ENCODE measurements around the gene TPBGL.

Gene TPBGL, protein sequence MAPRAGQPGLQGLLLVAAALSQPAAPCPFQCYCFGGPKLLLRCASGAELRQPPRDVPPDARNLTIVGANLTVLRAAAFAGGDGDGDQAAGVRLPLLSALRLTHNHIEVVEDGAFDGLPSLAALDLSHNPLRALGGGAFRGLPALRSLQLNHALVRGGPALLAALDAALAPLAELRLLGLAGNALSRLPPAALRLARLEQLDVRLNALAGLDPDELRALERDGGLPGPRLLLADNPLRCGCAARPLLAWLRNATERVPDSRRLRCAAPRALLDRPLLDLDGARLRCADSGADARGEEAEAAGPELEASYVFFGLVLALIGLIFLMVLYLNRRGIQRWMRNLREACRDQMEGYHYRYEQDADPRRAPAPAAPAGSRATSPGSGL

DNA sequence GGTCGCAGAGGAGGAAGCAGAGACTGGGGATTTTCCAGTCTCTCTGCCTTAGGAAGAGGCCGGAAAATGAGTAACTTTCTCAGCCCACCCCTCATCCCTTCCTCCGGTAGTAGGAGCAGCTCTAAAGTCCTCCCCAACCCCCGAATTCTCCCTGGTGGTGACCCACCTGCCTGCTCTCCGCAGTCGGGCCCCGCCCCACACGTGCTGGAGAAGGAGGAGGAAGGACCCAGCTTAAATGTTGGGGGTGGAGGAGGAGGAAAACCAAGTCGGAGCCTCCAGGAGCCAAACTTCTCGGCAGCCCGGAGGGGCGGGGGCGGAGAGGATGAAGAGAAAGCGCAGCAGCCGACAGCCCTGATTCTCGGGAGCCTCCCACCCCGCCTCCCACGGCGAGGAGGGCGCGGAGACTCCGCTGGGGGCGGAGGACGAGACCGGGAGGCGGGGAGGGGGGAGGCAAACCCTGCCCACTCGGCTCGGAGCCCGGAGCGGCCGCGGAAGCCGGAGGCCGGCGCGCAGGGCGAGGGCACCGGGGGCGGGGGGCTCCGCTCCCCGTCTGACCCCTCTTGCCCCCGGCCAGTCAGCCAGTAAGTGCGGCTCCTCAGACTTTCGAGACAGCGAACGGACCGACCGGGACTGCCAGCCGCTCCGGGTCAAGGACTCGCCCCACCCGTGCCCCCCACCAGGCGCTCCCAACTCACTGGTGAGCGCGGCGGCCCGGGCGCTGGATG, at the start of gene TPBGL:
Gene TPBGL, plus strand, starts transcription at position 464 of the 725 bp plus-strand sequence. CDS start 276 bp downstream, outside the sequence.
- DNase-seq = peak; percentile 26

DNA sequence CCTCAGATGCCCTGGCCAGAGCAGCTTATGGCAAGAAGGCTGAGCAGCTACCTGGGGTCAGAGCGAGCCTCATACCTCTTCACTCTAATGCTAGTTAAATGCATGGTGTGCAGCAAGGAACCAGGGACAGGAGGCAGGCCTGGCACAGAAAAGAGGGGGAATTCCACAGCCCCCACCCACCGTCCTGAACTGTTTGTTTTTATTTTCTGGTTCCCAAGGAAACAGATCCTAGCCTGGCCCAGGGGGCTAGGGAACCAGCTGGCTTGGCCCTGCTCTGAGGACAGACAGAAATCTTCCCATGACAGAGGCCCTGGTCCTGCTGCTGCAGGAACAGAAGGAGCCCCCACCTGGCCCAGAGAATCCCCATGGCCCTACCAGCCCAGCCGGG, 49.2 kb upstream of the TPBGL start:
- DNase-seq = no peak

DNA sequence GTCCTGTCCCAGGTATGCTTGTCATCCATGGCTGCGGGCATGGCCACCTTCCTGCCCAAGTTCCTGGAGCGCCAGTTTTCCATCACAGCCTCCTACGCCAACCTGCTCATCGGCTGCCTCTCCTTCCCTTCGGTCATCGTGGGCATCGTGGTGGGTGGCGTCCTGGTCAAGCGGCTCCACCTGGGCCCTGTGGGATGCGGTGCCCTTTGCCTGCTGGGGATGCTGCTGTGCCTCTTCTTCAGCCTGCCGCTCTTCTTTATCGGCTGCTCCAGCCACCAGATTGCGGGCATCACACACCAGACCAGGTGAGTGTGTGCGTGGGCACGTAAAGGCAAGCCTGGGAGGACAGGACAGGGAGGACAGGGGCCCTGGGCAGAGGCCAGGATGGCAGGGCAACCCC, 47.3 kb upstream of the TPBGL start:
- DNase-seq = no peak

DNA sequence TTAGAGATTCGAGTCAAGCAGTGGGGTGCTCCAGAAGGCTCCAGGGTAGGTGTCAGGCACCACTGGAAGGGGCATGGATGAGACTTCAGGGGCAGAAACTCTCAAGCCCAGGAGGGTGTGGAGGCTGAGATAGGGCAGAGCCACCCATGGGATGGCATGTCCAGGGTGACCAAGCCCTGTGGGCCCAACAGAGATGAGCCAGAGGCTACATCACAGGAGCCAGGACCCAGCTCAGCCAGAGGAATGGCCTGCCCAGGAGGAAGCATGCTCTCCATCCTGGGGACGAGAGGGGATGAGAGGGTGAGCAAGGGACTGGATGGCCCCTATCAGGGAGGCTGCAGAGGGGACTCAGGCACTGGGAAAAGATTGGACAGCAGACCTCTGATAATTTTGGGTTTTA, 46.9 kb upstream of the TPBGL start:
- DNase-seq = no peak

DNA sequence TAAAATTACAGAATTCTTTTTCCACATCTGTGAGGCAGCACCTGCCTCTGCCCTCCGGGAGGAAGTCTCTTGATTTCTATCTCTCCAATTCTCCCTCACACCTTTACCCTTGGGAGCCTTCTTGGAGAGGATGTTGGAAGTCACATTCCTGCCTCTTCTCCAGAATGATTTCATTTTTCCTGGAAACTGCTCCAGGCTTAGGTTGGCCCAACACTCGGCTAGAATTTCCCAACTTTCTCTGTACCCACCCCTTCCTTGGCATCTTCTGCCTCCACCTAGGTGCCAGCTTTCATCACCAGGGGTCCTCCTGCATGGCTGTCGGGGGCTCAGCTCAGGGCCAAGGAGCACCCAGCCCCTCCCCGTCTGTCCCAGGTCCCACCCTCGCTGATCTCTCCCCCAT, 46.4 kb upstream of the TPBGL start:
- DNase-seq = no peak

DNA sequence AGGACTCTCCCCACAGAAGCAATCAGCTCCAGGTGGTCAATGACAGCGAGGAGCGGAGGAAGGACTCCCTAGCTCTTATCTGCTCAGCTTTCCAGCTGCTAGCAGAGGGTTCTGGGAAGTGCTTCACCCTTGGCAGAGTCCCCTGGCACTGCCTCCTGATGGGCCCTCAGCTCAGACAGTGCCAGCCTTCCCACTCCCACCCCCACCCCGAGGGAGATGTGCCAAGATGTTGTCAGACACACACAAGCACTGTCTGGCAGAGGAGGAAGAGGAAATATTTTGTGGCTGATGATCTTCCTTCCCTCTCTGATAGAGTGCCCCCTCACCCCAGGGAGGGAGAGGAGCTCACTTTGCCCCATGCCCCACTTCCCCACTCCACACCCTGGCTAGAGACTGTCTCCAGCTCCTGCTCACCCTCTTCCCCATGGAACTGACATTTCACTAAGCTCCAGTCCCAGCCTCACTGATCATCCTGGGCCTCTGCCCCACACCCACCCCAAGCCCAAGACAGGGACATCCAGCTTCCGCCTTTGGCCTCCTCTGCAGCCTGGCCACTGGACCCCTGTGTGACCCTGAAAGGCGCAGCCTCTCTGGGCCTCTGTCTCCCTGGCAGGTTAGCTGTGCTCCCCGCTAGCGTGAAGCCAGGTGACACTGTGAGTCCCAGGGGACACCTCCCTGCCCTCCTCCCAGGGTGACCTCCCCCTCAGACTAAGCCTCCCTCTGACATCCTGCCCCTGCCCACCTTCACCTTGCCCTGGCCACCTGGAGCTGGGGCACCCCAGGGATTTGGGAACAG, 45.2 kb upstream of the TPBGL start:
- no peak for DNase-seq

DNA sequence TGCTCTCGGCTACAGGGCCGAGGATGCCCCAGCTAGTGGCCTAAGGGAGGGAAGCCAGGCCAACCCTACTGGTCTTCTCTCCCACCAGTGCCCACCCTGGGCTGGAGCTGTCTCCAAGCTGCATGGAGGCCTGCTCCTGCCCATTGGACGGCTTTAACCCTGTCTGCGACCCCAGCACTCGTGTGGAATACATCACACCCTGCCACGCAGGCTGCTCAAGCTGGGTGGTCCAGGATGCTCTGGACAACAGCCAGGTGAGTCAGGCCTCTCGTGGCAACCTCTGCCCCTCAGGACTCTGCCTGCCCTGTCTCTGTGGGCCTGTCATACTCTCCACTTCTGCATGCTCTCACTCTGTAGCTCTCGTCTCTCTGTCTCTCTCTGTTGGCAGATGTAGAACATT, 44.1 kb upstream of the TPBGL start:
- no peak for DNase-seq

DNA sequence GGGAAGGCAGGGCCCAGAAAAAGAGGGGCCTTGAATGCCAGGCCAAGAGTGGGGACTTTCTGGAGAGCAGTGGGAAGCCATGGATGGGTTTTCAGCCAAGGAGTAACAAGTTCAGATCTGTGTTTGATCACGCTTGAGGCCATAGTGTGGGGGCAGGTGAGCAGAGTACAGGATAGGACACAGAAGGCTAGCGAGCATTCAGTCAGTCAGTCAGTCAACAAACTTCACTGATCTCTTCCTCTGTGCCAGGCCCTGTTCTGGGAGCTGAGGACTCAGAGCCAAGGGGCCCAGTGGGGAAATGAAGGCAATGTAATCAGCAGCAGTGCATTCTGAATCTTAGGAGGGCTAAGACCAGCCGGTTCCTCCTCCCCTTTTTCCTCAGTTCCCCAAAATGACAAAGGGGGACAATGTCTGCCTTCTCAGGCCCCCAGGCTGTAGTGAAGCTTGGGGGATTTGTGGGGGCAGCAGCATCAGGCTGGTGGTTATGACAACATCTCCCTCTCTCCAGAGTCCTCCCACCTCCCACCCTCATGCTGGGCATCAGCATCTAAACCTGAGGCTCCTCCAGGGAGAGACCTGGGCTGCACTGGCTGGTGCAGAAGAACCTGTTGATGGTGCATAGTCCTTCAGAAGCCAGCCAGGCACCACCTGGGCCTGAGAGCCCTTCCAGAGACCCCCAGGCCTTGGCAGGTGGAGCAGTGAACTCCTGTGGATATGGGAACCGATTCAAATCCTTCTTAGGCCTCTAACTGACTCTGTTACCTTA, 42.9 kb upstream of the TPBGL start:
- DNase-seq = no peak

DNA sequence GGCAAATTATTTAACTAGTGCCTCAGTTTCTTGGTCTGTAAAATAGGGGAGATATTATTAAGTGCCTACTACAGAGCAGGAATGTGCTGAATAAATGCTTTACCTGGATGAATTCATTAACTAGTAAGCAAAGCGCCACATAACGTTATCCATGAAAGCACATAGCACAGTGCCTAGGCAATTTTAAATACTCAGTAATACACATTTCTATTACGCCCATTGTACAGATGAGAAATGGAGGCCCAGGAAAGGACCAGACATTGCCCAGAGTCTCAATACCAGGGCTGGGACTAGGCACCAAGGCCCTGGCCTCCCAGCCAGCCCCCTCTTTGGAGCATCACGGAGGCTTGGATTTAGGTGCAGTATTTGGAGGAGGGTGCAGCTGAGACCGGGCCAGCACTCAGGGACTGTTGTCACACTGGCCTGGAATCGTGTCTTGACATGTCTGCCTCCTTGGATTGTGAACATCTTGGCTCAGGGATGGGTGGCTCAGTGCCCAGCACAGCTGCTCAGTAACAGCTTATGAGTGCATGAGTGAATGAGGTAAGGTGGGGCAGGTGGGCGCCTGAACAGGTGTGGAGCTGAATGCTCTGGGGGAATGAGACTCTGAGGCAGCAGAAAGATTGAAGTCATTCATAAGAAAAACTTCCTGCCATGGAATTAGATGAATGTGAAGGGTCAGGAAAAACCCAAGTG, 42.1 kb upstream of the TPBGL start:
- peak; percentile 72 for DNase-seq

DNA sequence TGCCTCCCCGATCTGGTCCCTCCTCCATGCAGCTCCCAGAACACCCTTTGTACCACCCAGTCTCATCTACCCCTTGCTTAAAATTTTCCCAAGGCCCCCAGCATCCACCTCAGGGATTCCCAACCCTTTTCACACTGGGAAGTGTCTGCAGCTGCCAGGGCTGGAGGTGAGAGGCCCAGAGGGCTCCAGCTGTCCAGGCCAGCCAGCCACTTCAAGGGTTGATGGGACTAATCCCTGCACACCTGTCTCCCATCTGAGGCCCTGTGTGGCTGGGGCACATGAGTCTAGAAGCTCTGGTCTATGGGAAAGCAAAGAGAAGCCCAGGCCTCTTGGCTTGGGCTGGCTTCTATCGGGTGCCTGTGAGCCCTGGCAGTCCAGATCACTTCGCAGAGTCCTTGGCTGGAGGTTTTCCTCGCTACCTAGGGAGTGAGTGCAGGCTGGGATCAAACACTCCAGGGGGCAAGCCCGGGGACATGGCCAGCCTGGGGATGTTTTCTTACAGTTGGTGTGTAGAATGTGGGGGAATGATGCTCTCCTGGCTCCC, 41.1 kb upstream of the TPBGL start:
- peak; percentile 85 for DNase-seq

DNA sequence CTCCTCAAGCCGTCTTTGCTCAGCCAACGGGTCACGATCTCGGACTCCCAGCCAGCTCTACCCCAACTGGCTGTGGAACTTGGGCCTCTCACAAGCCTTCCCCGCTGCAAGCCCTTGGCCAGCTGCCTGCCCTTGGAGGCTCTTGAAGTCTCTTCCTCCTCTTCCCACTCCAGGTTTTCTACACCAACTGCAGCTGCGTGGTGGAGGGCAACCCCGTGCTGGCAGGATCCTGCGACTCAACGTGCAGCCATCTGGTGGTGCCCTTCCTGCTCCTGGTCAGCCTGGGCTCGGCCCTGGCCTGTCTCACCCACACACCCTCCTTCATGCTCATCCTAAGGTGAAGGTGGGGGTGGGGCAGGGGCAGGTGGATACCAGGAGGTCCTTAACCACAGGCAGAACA, 40.5 kb upstream of the TPBGL start:
- DNase-seq = peak; percentile 64

DNA sequence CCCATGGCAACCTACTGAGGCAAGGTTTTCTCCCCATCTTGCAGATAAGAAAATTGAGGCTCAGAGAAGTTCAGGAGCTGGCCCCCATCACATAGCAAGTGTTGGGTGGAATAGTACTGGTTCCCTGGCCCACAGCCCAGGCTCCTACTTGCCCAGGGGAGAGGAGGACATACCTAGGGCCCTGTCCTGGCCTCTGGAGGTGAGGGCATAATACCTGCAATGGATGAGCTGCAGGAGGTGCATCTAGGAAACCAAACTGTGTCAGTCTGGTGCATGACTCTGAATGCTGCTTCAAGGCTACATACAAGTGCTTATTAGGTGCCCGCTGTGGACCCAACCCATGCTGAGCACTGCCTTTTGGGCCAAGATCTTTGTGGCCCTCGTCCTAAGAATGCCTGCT, 40.0 kb upstream of the TPBGL start:
- DNase-seq = no peak

DNA sequence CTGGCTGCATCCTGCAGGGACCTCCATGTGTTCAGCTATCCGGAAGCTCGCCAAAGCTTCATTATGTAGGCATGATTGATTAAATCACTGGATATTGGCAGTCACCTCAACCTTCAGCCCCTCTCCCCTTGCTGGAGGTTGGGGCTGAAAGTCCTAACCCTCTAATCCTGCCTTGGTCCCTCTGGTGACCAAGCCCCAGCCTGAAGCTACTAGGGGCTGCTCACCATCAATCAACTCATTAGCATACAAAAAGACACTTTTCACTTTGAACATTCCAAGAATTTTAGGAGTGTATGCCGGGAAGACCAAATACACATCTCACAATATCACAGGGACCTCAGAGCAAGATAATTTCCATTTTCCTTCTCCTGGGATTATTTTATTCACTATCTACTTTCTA, 38.8 kb upstream of the TPBGL start:
- DNase-seq = no peak

DNA sequence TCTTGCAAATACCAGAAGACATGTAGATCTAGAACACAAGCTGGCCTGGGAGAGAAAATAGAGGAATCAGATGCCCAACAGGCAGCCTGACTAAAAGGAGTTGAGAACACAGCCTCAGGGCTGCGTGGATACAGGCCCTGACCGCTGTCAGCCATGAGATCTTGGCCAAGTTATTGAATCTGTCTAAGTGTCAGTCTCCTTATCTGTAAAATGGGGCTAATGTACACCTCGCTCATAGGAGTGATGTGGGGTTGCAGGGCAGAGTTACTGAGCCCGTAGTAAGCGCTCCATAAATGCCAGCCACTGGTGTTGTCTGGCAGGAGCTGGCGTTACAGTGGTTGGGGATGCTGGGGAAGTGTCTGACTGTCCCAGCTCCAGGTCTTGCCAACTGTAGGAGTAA, 38.4 kb upstream of the TPBGL start:
- DNase-seq = no peak

DNA sequence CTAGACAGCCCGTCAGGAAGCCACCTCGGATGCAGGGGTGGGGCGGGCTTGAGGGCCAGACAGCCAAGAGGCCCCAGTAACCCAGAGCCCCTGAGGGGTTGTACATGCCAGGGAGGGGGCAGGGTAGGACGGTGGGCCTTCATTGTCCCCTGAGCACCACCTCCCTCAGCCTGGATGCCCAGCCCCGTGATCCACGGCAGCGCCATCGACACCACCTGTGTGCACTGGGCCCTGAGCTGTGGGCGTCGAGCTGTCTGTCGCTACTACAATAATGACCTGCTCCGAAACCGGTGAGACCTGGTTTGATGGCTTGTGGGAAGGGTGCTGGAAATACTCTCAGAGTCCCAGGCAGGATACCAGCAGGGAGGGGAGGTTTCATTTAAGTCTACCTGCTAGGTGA, 37.4 kb upstream of the TPBGL start:
- DNase-seq = no peak

DNA sequence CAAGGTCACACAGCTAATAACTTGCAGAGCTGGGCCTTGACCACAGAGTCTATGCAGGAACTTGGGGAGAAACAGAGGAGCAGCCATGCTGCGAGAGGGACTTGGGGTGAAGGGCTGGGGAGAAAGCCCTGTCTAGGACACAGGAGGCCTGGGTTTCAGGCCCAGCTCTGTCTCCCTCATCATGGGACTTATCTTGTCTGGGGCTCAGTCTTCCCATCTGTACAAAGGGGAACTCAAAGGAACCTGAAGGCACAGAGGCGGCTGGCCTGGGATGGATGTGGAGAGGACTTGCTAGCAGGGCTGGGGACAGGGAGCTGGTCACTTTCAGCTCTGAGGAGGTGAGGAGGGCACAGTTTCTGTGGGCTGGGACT, 36.9 kb upstream of the TPBGL start:
- no peak for DNase-seq

DNA sequence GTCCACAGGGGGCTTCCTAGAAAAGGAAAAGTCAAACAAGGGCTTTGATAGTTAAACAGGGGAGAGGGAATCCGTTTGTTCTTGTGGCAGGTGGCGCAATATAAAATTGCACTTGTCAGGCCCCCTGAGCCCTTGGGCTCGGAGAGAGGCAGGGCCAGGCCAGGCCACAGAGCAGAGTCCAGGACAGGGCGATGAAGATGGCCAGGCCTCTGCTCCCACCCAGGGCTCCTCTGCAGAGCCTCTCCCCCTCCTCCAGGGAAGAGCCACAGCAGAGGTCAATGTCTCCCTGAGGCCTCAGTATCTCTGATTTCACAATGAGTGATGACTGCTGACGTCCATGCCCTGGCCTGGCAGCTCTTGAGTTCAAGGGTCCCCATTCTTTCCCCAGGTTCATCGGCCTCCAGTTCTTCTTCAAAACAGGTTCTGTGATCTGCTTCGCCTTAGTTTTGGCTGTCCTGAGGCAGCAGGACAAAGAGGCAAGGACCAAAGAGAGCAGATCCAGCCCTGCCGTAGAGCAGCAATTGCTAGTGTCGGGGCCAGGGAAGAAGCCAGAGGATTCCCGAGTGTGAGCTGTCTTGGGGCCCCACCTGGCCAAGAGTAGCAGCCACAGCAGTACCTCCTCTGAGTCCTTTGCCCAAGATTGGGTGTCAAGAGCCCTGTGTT, 36.4 kb upstream of the TPBGL start:
- no peak for DNase-seq

DNA sequence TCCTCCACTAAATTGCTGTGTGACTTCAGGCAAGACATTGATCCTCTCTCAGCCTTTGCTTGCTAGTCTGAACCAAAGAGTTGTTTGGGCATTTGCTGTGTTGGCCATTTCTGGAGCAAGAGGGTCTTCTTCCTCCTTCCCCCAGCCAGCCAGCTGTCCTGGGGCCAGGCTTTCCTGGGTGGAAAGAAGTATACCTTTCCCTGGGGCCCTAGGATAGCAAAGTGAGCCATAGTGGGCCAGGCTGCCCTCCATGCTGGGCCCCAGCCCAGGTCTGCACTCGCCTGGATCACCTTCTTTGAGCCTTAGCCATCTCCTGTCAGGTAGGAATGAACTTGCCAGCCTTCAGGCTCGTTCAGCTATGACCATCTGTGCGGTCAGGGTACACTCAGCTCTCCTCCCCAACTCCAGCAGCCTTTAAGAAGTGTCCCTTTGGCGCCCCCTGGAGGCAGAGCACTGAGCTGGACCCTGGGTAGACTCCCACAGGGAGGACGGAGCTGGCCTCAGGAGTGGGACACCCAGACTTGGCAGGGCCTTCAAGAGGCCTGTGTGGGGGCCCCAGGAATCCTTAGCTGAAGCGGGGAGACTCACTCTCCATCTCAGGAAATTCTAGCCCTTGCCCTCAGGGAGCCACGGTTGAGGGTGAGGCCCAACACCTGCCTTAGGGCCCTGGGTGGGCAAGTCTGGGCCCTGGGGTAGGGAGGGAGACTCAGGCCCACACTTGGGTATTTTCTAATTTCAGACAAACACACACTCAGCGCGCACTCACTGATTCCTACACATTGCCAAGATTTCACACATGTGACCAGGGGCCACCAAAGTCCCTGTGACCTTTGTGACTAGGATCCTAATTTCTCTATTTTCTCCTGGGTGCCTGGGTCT, 35.6 kb upstream of the TPBGL start:
- DNase-seq = peak; percentile 90

DNA sequence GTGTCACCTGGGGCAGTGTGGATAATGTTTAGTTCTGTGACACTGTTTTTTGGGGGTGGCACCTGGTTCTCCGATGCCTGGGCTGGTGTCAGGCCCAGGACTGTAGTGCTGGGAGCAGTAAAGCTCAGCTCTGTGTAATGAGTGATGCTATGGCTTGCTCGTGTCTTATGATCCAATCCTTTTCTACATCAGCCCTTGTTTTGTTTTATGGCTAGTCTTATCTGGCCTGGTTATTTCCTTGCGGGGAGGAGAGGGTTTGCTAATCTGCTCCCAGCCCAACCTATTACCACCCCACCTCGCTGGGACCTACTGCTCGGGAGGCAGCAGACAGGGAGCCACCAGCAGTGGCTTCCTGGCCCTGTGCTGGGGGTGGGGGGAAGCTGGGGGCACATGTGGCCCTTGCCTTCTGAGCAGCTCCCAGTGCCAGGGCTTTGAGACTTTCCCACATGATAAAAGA, 35.0 kb upstream of the TPBGL start:
- DNase-seq = no peak

DNA sequence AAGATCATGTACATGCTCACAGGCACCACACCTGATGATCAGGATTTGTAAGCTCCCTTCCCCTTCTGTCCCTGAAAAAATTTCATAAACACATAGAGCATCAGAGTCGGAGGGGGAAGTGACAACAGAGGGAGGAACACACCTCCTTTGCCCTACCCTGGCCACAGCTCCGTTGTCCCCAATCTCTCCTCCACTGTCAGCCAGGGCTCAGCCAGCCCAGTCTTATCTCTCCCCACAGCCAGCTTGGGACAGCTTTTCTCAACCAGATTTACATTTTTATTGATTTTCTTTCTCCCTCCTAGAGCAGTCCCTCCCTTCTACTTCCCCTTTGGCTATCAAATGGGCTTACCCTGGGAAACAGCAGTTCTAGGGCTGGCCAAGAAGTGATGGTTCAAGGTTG, 32.1 kb upstream of the TPBGL start:
- DNase-seq = no peak

Data from NCI-H510A treated with DMSO at 0.1 percent for 48 hours (cell line).